DND-41 (cell line): ENCODE data around the gene RNF43.

Experiments used
- CTCF ChIP-seq: IDR thresholded peaks from 2 replicates; pipeline ENCODE4 v1.5.1; 2012; ENCODE audit warnings: borderline replicate concordance, low read length, moderate library complexity, mild to moderate bottlenecking; ENCODE audit not compliant: poor library complexity, severe bottlenecking; ENCODE audit errors: extremely low read depth
- EZH2 ChIP-seq: IDR thresholded peaks from 3 replicates; pipeline ENCODE4 v1.6.1; 2012; ENCODE audit warnings: borderline replicate concordance, low read depth, mild to moderate bottlenecking, moderate library complexity, low read length, inconsistent platforms; ENCODE audit not compliant: severe bottlenecking

DNA sequence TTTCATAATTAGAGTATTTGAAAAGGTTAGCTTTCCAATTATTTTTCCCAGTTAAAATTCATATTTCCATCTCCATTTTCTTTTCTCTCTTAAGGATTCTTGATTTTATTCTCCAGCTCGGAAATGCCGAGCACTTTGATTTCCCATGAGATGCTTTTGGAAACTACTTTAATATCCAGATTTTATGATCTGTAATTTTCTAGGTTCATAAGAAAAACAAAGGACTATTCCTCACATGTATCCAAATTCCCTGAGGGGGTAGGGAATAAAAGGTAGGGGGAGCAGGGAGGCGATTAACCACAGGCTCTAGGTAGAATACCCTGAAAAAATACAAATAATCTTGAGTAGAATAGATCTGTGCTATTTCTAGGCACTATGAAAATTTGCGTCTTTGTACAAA, 938 bp downstream of the RNF43 start:
- TF ChIP-seq CTCF (no peak), EZH2 (no peak)
